Stimulated activated CD4-positive, alpha-beta T cell treated with anti-CD3 and anti-CD28 coated beads, Interleukin-2, amount 100 ng/mL, for 4 hours (primary cell): Measurements from ENCODE around the gene FAAP24.
"Not testable (repeated sequence)": the region's sequence is repeated elsewhere in the genome, so short reads cannot be mapped to it uniquely, and the experiment has no call there.

Experiments
- DNase-seq: peaks from one replicate; pipeline ENCODE4 v3.0.0-alpha.2; 2020; ENCODE audit warnings: low read depth

FAAP24 gene

GRCh38 chr19:32998722-32999121, 26.7 kb downstream of the FAAP24 start:
- no peak for DNase-seq

GRCh38 chr19:33000510-33000909, 28.5 kb downstream of the FAAP24 start:
- no peak for DNase-seq

GRCh38 chr19:33000910-33001309, 28.9 kb downstream of the FAAP24 start:
- no peak for DNase-seq

- not testable (repeated sequence) for DNase-seq
Observed at GRCh38 chr19:33002126-33002865, 30.3 kb downstream of the FAAP24 start.

DNA sequence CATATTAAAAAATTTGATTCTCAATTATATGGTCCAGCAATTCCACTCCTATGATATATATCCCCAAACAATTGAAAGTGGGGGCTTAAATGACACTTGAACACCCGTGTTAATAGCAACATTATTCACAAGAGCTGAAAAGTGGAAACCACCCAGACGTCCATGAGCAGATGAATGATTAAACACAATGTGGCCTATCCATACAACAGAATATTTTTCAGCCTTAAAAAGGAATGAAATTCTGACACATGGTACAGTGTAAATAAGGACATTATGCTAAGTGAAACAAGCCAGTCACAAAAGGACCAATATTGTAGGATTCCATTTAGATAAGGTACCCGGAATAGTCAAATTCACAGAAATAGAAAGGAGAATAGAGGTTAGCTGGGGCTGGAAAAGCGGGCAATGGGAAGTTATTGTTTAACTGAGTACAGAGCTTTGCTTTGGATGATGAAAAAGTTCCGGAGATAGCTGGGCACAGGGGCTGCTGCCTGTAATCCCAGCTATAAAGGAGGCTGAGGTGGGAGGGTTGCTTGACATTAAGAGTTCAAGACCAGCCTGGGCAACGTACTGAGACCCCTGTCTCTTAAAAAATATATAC, 31.5 kb downstream of the FAAP24 start:
- DNase-seq = not testable (repeated sequence)

DNA sequence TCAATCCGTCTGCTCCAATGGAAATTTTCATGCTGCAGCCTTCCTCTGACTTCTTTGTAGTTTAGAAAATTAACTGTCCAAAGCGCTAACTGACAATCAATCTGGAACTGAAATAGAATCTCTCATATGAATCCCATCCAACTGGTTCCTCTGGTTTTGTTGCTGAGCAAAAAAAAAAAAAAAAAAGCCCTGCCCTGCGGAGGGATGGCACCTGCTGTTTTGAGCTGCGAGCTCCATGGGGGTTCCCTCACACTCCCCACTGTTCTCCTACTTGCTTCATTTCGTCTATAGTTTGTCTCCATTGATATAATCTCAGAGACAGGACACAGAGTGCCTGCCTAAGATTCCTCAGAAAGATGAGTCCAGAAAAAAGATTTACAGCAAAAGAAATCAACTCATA, 33.4 kb downstream of the FAAP24 start:
- DNase-seq = no peak

- DNase-seq = no peak
Observed at GRCh38 chr19:33008738-33009137, 36.7 kb downstream of the FAAP24 start.

DNA sequence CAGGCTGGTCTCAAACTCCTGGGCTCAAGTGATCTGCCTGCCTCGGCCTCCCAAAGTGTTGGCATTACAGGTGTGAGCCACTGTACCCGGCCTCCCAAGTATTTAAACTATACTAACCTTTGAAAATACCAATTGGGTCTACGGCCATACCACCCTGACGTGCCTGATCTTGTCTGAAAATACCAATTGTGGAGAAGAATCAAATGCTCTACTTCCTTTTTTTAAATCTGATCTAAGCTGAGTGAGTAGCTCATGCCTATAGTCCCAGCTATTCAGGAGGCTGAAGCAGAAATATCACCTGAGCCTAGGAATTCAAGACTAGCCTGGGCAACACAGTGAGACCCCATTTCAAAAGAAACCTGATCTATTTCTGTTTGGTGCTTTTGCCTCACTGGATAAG, 38.8 kb downstream of the FAAP24 start:
- DNase-seq = not testable (repeated sequence)

DNA sequence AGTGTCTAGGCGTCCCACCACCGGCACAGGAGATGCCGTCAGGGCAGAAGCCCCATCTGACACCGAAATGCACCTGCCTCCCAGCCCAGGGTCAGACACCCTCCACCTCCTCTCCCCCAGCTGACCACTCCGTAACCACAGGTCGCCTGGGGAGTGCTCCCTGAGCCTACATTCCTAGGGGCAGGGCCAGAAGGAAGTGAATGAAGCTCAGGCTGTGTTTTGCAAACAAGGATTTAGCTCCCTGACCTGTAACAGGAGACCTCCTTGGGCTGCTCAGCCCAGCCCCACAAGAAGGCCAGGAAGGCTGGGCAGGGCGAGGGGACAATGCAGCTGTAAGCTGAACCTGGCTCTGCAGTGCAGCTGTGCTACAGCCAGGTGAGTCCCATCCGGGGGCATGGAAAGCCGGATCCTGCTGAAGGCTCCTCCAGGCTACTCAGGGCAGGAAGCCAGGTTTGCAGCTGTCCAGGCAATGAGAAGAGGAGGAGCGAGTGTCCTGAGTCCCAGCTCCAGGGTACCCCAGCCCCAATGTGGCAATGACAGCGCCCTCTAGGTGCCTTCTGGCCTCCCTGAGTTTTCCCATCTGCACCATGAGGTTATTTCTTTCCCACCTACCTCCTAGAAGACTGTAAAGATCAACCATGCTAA, 50.6 kb downstream of the FAAP24 start:
- DNase-seq = no peak

DNA sequence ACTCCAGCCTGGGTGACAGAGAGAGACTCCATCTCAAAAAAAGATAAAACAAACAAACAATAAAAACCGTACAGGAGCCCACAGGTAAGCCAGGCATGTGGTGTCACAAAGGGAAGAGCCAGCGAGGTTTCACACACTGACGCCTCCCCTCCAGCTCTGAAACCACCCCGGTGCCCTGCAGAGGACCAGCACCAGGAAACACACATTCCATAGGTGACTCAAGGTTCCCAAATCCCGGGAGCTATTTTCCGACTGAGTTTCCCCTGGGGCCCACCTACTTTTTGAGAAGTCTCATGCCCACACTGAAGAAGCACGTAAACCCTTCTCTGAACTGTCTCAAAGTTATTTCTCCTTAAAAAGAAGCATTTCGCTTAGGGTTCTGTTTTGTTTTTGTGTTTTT, 52.4 kb downstream of the FAAP24 start:
- DNase-seq = no peak

GRCh38 chr19:33025468-33026238, 53.6 kb downstream of the FAAP24 start:
- not testable (repeated sequence) for DNase-seq

GRCh38 chr19:33026602-33027001, 54.6 kb downstream of the FAAP24 start:
- not testable (repeated sequence) for DNase-seq
